IPS-15b (cell line): ENCODE measurements around the gene DAD1.
"Not testable (repeated sequence)": the region's sequence is repeated elsewhere in the genome, so short reads cannot be mapped to it uniquely, and the experiment has no call there.

ENCODE experiments used
- H3K27me3 ChIP-seq: one replicate; pipeline ENCODE4 v1.6.1; 2013; ENCODE audit warnings: low read length; ENCODE audit not compliant: control insufficient read depth, insufficient read depth
- H3K36me3 ChIP-seq: one replicate; pipeline ENCODE4 v1.6.1; 2013; ENCODE audit warnings: low read length; ENCODE audit not compliant: control insufficient read depth, insufficient read depth
- H3K4me1 ChIP-seq: one replicate; pipeline ENCODE4 v1.6.1; 2013; ENCODE audit warnings: mild to moderate bottlenecking, low read length; ENCODE audit not compliant: control insufficient read depth, insufficient read depth
- H3K4me3 ChIP-seq: one replicate; pipeline ENCODE4 v1.5.1; 2013; ENCODE audit warnings: low read depth, low read length
- H3K9ac ChIP-seq: one replicate; pipeline ENCODE4 v1.6.1; 2013; ENCODE audit warnings: low read depth, mild to moderate bottlenecking, low read length
- H3K9me3 ChIP-seq: one replicate; pipeline ENCODE4 v1.6.1; 2013; ENCODE audit warnings: mild to moderate bottlenecking, low read length; ENCODE audit not compliant: control insufficient read depth, insufficient read depth

Gene DAD1

GRCh38 chr14:22589096-22589839 lies at the start of gene DAD1:
DAD1 (minus strand) TSS chr14:22589224; CDS start chr14:22589157, 67 bp downstream.
- Histone ChIP-seq H3K9ac (peak within 1 kb of the TSS; percentile 82), H3K4me3 (peak within 1 kb of the TSS; percentile 85), H3K4me1 (peaks cover 5% of the 10 kb centered on the region), H3K9me3 (no peaks in the 10 kb centered on the region), H3K36me3 (no peaks in the 10 kb centered on the region), H3K27me3 (no peaks in the 10 kb centered on the region)

GRCh38 chr14:22635980-22636379 lies 47.0 kb upstream of the DAD1 start:
- not testable (repeated sequence) for H3K9me3 ChIP-seq, H3K4me3 ChIP-seq, H3K27me3 ChIP-seq, H3K9ac ChIP-seq, H3K4me1 ChIP-seq, H3K36me3 ChIP-seq

- no peaks in the 10 kb centered on the region for H3K4me1 ChIP-seq
- no peak overlapping the region for H3K9ac ChIP-seq
- H3K9me3 ChIP-seq: no peaks in the 10 kb centered on the region
- H3K36me3 ChIP-seq: no peaks in the 10 kb centered on the region
- no peak overlapping the region for H3K4me3 ChIP-seq
- no peaks in the 10 kb centered on the region for H3K27me3 ChIP-seq
Observed at GRCh38 chr14:22634233-22634900, 45.3 kb upstream of the DAD1 start.

- no peak overlapping the region for H3K9ac ChIP-seq
- H3K4me3 ChIP-seq: no peak overlapping the region
- no peaks in the 10 kb centered on the region for H3K27me3 ChIP-seq
- no peaks in the 10 kb centered on the region for H3K9me3 ChIP-seq
- H3K4me1 ChIP-seq: peaks cover 9% of the 10 kb centered on the region
- H3K36me3 ChIP-seq: no peaks in the 10 kb centered on the region
Observed at GRCh38 chr14:22630486-22630885, 41.5 kb upstream of the DAD1 start.

- Histone ChIP-seq H3K9ac (no peak overlapping the region), H3K27me3 (no peaks in the 10 kb centered on the region), H3K4me1 (peaks cover 9% of the 10 kb centered on the region), H3K36me3 (no peaks in the 10 kb centered on the region), H3K9me3 (no peaks in the 10 kb centered on the region), H3K4me3 (no peak overlapping the region)
Observed at GRCh38 chr14:22630066-22630465, 41.0 kb upstream of the DAD1 start.

- H3K4me1 ChIP-seq: peaks cover 9% of the 10 kb centered on the region
- H3K27me3 ChIP-seq: no peaks in the 10 kb centered on the region
- no peaks in the 10 kb centered on the region for H3K36me3 ChIP-seq
- H3K9ac ChIP-seq: no peak overlapping the region
- no peak overlapping the region for H3K4me3 ChIP-seq
- no peaks in the 10 kb centered on the region for H3K9me3 ChIP-seq
Observed at GRCh38 chr14:22629361-22629760, 40.3 kb upstream of the DAD1 start.

- Histone ChIP-seq H3K9ac (no peak overlapping the region), H3K4me3 (no peak overlapping the region), H3K36me3 (no peaks in the 10 kb centered on the region), H3K27me3 (no peaks in the 10 kb centered on the region), H3K4me1 (peaks cover 9% of the 10 kb centered on the region), H3K9me3 (no peaks in the 10 kb centered on the region)
Observed at GRCh38 chr14:22627506-22628263, 38.7 kb upstream of the DAD1 start.

- H3K27me3 ChIP-seq: no peaks in the 10 kb centered on the region
- no peaks in the 10 kb centered on the region for H3K9me3 ChIP-seq
- H3K4me3 ChIP-seq: no peak overlapping the region
- no peak overlapping the region for H3K9ac ChIP-seq
- H3K36me3 ChIP-seq: no peaks in the 10 kb centered on the region
- peaks cover 9% of the 10 kb centered on the region for H3K4me1 ChIP-seq
Observed at GRCh38 chr14:22626590-22626989, 37.6 kb upstream of the DAD1 start.

- no peaks in the 10 kb centered on the region for H3K9me3 ChIP-seq
- H3K4me1 ChIP-seq: peaks cover 9% of the 10 kb centered on the region
- no peaks in the 10 kb centered on the region for H3K36me3 ChIP-seq
- no peak overlapping the region for H3K9ac ChIP-seq
- H3K27me3 ChIP-seq: no peaks in the 10 kb centered on the region
- no peak overlapping the region for H3K4me3 ChIP-seq
Observed at GRCh38 chr14:22623047-22623446, 34.0 kb upstream of the DAD1 start.

- no peak overlapping the region for H3K4me3 ChIP-seq
- H3K36me3 ChIP-seq: no peaks in the 10 kb centered on the region
- H3K9me3 ChIP-seq: no peaks in the 10 kb centered on the region
- no peaks in the 10 kb centered on the region for H3K27me3 ChIP-seq
- H3K4me1 ChIP-seq: peaks cover 9% of the 10 kb centered on the region
- H3K9ac ChIP-seq: no peak overlapping the region
Observed at GRCh38 chr14:22622255-22622654, 33.2 kb upstream of the DAD1 start.

GRCh38 chr14:22615765-22616164 lies 26.7 kb upstream of the DAD1 start:
- H3K27me3 ChIP-seq, H3K4me1 ChIP-seq, H3K36me3 ChIP-seq, H3K4me3 ChIP-seq, H3K9ac ChIP-seq, H3K9me3 ChIP-seq: not testable (repeated sequence)
